ENCODE measurements around the gene MED13L.

GRCh38 chr12:116319233-116319897 is 41.9 kb upstream of the MED13L start:
- no peak for TF ChIP-seq NR2F2 (IDR thresholded peaks at IDR 0.05)
- TF ChIP-seq SP1 (IDR thresholded peaks at IDR 0.05), result no peak
